ENCODE results near the gene GRIA1.

GRCh38 chr5:153719324-153719723, 228.9 kb downstream of the GRIA1 start:
- TF ChIP-seq POLR2A (IDR thresholded peaks at IDR 0.05; ENCODE audit: low read length), result no peak
- TF ChIP-seq GATA1 (IDR thresholded peaks at IDR 0.05; ENCODE audit: low read depth, low read length), result no peak

All from erythroblast (primary cell).